ENCODE results near the gene NETO2.
"Not testable (repeated sequence)": the region's sequence is repeated elsewhere in the genome, so short reads cannot be mapped to it uniquely, and the experiment has no call there.

The NETO2 gene

DNA sequence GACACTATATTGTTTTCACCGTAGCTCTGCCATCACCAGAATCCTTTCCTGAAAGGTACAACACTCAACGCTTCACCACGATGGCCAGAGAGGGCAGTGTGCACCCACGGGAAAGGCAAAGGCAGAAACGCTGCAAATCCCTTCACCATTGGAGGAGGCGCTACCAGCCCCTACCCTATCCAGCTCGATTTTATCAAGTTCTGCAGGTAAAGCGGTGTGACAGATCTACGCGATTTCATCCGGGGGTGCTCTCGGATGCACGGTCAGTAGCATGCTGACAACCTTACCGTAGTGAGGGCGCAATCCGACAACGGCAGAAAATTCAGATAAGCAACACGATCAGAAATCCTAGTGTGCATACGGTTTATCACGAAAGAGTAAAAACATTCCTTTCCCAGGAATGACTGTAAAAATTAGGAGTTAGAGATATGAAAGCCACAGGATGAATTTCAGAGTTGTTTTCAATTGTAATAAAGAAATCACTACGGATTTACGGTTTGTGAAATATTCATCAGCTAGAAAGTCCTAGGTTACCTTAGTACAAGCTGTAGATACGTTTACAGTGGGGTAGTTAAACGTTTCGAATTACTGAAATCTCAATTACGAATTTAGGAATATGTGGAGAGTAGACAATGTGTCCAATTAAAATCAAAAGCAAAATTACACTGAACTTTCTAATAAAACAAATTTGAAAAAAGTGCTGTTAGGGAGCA, 1.8 kb downstream of the NETO2 start:
- H3K27ac ChIP-seq, result no peak overlapping the region
- TF ChIP-seq, protein P1, sequence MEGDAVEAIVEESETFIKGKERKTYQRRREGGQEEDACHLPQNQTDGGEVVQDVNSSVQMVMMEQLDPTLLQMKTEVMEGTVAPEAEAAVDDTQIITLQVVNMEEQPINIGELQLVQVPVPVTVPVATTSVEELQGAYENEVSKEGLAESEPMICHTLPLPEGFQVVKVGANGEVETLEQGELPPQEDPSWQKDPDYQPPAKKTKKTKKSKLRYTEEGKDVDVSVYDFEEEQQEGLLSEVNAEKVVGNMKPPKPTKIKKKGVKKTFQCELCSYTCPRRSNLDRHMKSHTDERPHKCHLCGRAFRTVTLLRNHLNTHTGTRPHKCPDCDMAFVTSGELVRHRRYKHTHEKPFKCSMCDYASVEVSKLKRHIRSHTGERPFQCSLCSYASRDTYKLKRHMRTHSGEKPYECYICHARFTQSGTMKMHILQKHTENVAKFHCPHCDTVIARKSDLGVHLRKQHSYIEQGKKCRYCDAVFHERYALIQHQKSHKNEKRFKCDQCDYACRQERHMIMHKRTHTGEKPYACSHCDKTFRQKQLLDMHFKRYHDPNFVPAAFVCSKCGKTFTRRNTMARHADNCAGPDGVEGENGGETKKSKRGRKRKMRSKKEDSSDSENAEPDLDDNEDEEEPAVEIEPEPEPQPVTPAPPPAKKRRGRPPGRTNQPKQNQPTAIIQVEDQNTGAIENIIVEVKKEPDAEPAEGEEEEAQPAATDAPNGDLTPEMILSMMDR (conservative IDR thresholded peaks at IDR 0.05), result peak; percentile 96
- TF ChIP-seq ZFX (IDR thresholded peaks at IDR 0.05), result no peak

GRCh38 chr16:47140686-47141085, 3.1 kb downstream of the NETO2 start:
- H3K27ac ChIP-seq, result no peak overlapping the region
- TF ChIP-seq ZFX (IDR thresholded peaks at IDR 0.05), result no peak
- TF ChIP-seq, protein P1 (conservative IDR thresholded peaks at IDR 0.05), result no peak

GRCh38 chr16:47139561-47140185, 4.1 kb downstream of the NETO2 start:
- H3K27ac ChIP-seq, result no peak overlapping the region

GRCh38 chr16:47137925-47138324, 5.8 kb downstream of the NETO2 start:
- H3K27ac ChIP-seq, result not testable (repeated sequence)

More at GRCh38 chr16:47139561-47140185, 4.1 kb downstream of the NETO2 start:
- TF ChIP-seq ZFX (IDR thresholded peaks at IDR 0.05), result no peak
- TF ChIP-seq, protein P1 (conservative IDR thresholded peaks at IDR 0.05), result no peak

- TF ChIP-seq, protein P1 (conservative IDR thresholded peaks at IDR 0.05), result no peak
- TF ChIP-seq ZFX (IDR thresholded peaks at IDR 0.05), result no peak
- no peak overlapping the region for H3K27ac ChIP-seq
These were observed 7.5 kb downstream of the NETO2 start for GRCh38 chr16:47136099-47136842.

- no peak for TF ChIP-seq ZFX (IDR thresholded peaks at IDR 0.05)
- TF ChIP-seq, protein P1 (conservative IDR thresholded peaks at IDR 0.05), result no peak
- no peak overlapping the region for H3K27ac ChIP-seq
These were observed 9.2 kb downstream of the NETO2 start for GRCh38 chr16:47134550-47134949.

DNA sequence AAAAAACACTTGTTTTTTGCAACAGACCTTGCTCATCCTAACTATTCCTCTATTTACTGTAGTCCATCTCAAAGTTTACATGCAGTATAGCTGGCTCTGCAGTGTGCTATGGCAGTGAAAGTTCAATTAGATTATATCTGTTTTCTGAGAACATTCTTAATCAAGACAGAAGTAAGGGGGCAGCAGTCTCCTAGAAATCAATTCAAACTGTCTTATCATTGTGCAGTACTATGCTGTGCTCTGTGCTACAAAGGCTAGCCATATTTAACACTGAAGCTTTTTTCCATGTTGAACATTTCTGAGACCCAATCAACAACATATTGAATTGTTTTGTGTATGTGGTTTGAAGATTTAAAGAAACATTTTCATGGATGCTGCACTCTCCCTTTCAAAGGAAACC, 11.4 kb downstream of the NETO2 start:
- no peak for TF ChIP-seq ZFX (IDR thresholded peaks at IDR 0.05)
- TF ChIP-seq, protein P1 (conservative IDR thresholded peaks at IDR 0.05), result no peak
- no peak overlapping the region for H3K27ac ChIP-seq
